GM18873 (cell line): ENCODE results near the gene CKLF.
"Not testable (repeated sequence)": the region's sequence is repeated elsewhere in the genome, so short reads cannot be mapped to it uniquely, and the experiment has no call there.

Experiments
- ATAC-seq: cut with Tn5 transposase; IDR thresholded peaks from one replicate; pipeline ENCODE4 v1.9.1; 2021; ENCODE audit warnings: mild to moderate bottlenecking, moderate library complexity, moderate number of reproducible peaks; ENCODE audit not compliant: unreplicated experiment, low FRiP score

The CKLF gene

GRCh38 chr16:66566051-66566901 lies 13.9 kb downstream of the CKLF start, which contains the start of gene CMTM1:
Gene CMTM1, plus strand, starts transcription at chr16:66566439. Its CDS starts 75 bp downstream, at chr16:66566514.
- ATAC-seq = no peak

GRCh38 chr16:66567270-66567669 lies 14.9 kb downstream of the CKLF start:
- not testable (repeated sequence) for ATAC-seq

GRCh38 chr16:66568355-66568754 lies 16.0 kb downstream of the CKLF start:
- ATAC-seq = no peak

GRCh38 chr16:66569131-66569530 lies 16.8 kb downstream of the CKLF start:
- no peak for ATAC-seq

- no peak for ATAC-seq
Observed at GRCh38 chr16:66569827-66570405, 17.5 kb downstream of the CKLF start.

GRCh38 chr16:66572356-66572755 lies 20.0 kb downstream of the CKLF start:
- no peak for ATAC-seq

GRCh38 chr16:66574081-66574480 lies 21.7 kb downstream of the CKLF start:
- ATAC-seq = no peak

- ATAC-seq = no peak
Observed at GRCh38 chr16:66574531-66574930, 22.2 kb downstream of the CKLF start.

GRCh38 chr16:66575060-66575459 lies 22.7 kb downstream of the CKLF start:
- no peak for ATAC-seq

GRCh38 chr16:66576296-66576695 lies 23.9 kb downstream of the CKLF start:
- ATAC-seq = no peak

- no peak for ATAC-seq
Observed at GRCh38 chr16:66578651-66579531, 26.5 kb downstream of the CKLF start, which contains the start of gene CMTM2. Gene CMTM2, plus strand, starts transcription at chr16:66579463. Its CDS starts 145 bp downstream, at chr16:66579608.

GRCh38 chr16:66580605-66581209 lies 28.3 kb downstream of the CKLF start:
- no peak for ATAC-seq

- ATAC-seq = no peak
Observed at GRCh38 chr16:66581246-66581952, 29.0 kb downstream of the CKLF start.

- ATAC-seq = no peak
Observed at GRCh38 chr16:66585481-66586239, 33.3 kb downstream of the CKLF start.

- ATAC-seq = no peak
Observed at GRCh38 chr16:66587881-66588600, 35.7 kb downstream of the CKLF start.

GRCh38 chr16:66588981-66589713 lies 36.8 kb downstream of the CKLF start:
- no peak for ATAC-seq

GRCh38 chr16:66590322-66590721 lies 37.9 kb downstream of the CKLF start:
- no peak for ATAC-seq

GRCh38 chr16:66591018-66591417 lies 38.6 kb downstream of the CKLF start:
- ATAC-seq = no peak
